HUDEP-2 (cell line): Measurements from ENCODE around the gene PRR14.
"Not testable (repeated sequence)": the region's sequence is repeated elsewhere in the genome, so short reads cannot be mapped to it uniquely, and the experiment has no call there.

Source experiments
- DNase-seq, 76 experiments: peaks; one replicate each; lab custom pipeline; 2025; ENCODE audit not compliant: unreplicated experiment in 76 of 76; lab: John Stamatoyannopoulos, UW

PRR14 gene

DNA sequence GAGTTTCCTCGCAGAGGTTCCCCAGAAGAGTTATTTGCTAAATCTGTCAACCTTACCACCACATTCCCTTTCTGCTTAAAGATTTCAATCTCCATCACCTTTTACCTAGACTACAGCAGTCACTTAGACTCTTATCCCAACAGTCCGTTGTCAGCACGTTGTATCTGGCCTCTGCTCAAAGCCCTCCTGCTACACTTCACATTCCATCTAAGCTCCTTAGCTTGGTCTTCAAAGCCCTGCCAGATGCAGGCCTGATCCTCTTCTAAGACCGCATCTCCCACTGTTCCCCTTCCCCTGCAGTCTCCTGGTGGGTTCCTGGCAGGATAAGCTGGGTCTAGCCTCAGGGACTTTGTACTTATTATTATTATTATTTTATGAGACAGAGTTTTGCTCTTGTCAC lies 37.9 kb downstream of the PRR14 start:
- no peak for DNase-seq

DNA sequence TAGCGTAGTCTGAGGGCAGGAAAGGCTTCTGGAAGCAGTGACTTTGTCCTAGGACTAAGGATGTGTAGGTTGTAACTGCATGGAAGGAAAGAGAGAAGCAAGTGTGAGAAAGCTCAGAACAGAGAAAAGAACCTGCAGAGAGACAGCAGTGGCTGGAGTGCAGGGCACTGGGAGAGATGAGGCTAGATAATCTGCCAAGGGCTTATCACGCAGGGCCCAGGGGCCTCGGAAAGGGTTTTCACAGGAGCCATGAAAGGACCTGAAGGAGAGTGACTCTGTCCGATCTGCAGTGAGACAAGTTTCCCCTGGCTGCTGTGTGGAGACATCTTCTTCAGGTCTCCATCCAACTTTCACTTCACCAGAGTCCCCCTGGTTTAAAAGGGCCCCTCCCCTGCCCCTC lies 41.1 kb downstream of the PRR14 start:
- peak in 52 of 76 experiments; percentile 2 to 61 (median 29) for DNase-seq

DNA sequence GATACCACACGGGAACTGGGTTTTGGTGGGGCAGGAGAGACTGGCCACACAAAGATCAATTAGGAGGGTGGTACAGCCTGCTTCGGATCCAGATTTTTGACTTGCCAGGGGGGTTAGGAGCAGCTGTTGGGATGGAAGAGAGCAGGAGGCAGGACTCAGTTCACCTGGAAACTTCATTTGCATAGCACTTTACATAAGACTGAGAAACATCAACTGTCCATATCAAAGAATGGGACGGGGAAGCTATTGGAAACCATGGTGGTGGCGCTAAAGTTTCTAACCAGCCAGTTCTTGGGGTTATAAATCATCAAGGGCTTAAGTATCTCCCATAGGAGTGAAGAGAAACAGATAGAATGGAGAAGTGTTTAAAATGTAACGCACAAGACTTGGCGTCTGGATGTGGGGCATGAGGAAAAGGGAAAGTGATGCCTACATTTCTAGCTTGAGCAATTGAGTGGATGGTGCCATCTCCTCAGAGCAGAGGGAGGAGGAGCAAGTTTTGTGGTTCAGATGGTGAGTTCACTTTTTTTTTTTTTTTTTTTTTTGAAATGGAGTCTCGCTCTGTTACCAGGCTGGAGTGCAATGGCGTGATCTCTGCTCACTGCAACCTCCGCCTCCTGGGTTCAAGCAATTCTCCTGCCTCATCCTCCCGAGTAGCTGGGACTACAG lies 41.8 kb downstream of the PRR14 start:
- DNase-seq = peak in 1 of 76 experiments; percentile 5

DNA sequence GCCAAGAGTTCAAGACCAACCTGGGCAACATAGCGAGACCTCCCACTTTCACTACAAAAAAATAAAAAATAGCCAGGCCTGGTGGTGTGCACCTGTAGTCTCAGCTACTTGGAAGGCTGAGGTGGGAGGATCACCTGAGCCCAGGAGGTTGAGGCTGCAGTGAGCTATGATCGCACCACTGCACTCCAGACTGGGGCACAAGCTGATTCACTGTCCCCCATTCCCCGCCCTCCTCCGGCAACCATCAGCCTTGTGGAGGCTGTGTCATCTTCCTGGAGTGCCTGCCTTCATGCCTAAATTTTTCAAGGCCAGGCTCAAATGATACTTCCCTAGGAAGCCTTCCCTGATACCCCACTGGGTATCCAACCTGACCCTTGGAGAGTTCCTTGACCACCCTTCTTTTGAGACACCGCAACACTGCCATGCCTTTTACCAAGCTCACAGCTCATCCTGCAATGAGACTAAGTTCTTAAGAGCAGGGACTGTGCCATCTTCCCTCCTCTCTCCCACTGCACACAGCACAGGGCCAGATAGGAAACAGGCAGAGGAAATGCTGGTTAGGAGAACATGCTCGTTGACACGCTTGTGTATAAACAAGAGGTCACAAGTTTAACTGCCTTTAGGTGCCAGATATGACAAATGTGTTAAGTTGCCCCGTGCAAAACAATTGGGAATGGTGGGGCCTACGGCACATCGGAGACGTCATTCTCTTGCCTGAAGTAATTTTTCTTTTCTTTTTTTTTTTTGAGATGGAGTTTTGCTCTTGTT lies 44.4 kb downstream of the PRR14 start:
- no peak for DNase-seq

DNA sequence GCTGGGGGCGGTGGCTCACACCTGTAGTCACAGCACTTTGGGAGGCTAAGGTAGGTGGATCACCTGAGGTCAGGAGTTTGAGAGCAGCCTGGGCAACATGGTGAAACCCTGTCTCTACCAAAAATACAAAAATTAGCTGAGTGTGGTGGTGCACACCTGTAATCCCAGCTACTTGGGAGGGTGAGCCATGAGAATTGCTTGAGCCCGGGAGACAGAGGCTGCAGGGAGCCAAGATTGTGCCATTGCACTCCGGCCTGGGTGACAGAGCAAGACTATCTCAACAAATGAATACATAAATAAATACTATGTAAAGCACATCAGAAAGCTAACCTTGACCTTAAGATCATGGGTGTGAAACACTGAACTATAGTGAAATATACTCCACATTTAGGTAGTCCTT lies 45.9 kb downstream of the PRR14 start:
- DNase-seq = not testable (repeated sequence)

DNA sequence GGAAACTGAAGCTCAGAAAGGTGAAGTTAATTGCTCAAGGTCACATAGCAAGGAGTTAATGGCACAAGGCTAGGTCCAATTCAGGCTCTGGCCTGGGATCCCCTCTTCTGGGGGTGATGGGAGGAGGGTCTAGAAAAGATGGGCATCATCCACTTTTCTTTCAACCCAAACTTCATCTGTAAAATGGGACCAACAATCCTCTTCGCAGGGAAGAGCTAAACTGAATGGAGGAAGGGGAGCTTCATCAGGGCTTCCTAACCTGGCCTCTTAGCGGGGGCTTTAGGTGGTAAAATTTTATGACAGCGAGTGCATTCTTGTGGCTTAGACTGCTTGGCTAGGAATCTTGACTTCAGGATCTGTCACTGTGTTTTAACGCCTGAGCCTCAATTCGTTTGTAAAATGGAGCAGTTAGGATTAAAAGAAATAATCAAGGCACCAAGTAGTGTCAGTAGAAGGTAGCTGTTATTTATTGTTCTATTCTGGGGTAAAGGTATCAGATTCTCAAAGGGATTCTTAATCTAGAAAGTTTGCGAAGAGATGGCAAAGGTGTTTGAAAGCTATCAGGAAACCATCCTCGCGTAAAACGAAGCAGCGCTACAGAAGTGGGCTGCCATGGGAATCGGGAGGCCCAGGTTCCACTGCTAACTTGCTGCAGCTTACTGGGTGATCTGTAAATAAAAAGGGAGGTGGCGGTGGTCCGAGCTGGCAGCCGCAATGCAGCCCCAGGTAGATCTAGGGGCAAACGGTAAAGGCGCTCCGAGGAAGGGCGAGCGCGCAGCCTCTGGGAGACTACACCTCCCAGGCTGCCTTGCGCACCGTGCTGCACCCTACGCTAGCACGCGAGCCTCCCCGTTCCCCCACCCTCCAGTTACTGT lies 46.7 kb downstream of the PRR14 start:
- DNase-seq = peak in 10 of 76 experiments; percentile 87 to 98 (median 96)

DNA sequence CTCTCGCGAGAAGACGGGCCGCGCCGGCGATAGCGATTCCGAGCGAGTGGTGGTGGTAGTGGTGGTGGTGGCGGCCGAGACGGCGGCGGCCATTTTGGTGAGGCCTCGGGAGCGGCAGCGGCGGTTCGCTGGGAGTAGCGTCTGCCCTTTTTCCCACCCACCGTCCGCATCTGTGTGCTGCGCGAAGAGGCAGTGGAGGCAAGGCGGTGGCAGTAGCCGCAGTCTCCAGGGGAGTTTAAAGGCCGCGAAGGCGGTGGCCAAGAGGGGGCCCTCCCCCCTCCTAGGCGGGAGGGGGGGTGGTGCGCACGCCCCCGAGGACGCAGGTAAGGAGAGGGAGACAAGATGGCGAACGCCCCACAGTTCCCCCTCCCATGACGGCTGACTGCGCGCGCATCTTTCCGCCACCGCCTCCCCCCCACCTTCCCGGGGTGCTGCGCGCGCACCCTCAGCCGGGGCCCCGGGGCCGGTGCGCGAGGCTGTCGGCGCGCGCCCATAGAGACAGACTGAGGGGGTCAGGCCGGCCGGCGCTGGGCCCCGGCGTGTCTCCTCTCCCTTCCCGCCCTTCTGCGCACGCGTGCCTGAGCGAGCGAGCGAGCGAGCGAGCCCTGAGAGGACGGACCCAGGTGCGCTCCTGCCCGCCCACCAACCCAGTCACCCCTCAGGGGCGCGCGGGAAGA lies 47.5 kb downstream of the PRR14 start:
- DNase-seq = peak; percentile 33 to 98 (median 95)

DNA sequence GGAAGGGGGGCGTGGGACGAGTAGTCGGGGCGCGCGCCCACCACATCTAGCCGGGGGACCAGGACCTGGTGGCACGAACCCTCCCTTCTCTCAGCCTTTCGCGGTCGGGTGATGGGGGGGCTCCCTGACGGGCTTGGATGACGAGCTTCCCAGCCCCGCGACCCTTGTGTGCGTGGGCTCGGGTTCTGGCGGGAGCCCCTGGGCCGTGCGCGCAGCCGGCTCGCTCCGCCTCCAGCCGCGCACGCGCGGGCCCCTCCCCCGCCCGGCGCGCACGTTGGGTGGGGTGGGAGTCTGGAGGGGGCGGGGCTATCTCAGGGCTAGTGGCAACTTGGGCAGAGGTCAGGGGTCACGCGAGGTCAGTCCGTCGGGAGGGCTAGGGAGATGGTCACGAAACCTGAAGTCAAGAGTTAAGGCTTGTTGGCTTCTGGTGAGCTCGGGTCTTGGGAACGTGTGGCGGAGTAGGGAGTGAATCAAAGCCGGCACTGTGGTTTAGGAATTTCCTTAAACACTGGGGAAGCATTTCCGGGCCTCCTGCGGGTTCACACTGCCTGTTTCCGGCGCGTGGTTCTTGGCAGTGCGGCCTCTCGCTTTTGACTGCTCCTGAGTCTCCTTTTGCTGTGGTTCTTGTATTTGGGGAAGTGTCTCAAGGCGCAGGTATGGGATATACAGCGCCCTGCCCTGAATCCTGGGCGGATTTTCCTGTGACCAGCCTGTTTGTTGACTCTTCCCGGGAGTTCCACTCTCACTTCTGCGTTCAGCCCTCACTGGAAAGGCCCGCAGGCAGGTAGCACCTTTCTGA lies 48.3 kb downstream of the PRR14 start, which contains the start of gene SRCAP:
TSS of gene SRCAP (plus strand) at position 356 of the 799 bp plus-strand sequence. CDS start 1,654 bp downstream, outside the sequence.
- DNase-seq = peak in 69 of 76 experiments; percentile 31 to 93 (median 78)

DNA sequence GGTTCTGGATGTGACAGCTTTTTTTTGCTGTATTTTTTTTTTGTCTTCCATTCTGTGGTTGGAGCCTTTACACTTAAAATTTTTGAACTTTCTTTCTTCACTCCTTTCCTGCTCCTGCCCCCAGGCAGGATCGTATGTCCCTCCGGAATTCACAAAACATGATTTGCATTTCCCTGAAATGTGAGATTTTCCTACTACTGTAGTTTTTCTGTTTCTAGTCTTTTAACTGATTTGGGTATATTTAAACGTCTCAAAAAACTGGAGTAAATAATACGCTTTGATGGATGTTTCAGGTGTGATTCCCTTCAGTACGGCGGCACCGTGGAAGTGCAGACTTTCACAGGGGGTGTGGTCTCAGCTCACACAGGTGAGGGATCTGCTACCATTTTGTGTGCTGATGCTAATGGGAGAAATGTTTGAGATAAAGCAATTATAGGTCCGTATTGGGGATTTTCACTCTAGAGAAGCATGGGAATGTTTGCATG lies 48.9 kb downstream of the PRR14 start:
- DNase-seq = no peak

DNA sequence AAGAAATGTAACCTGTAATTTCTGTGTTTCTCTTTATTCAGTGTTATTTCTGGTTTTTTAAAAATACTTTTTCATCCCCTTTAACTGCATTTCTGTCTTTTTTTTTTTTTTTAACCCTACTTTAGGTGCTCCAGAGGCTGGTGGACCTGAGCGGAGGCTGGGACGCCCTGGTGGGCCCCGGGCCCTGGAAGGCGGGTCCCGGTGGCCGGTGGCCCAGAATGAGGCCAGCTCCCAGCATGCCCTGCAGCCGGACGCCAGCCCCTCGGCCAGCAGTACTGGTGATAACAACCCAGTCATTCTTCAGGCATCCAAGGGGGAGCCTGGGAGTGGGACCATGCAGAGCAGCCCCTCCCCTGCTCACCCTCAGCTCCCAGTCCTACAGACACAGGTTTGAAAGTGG lies 49.7 kb downstream of the PRR14 start:
- peak in 1 of 76 experiments; percentile 4 for DNase-seq

DNA sequence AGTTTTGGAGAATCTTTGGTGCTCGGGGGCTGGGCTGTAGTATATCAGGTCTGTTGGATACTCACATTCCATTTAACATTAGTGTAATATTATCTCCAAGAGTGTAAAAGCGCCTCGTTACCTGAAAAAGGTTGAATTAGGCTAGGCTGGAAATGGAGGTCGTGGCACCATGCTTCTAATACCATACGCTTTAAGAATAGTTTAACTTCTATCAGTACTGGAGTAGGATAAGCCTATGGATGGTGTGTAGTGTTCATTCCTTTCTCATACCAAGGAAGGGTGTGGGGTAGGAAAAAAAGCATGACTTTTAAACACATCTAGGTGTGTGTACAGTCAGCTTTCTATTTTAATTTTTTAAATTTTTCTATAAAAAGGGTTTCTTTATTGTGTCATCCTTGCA lies 50.2 kb downstream of the PRR14 start:
- DNase-seq = no peak

DNA sequence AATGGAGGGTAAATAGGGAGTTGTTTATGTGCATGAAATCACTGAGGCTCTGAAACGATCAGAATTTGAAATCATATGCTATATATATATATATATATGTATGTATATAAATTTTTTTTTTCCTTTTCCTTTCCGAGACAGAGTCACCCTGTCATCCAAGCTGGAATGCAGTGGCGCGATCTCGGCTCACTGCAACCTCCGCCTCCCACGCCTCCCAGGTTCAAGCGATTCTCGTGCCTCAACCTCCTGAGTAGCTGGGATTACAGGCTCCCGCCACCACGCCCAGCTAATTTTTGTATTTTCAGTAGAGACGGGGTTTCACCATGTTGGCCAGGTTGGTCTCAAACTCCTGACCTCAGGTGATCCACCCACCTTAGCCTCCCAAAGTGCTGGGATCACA lies 52.3 kb downstream of the PRR14 start:
- not testable (repeated sequence) for DNase-seq

DNA sequence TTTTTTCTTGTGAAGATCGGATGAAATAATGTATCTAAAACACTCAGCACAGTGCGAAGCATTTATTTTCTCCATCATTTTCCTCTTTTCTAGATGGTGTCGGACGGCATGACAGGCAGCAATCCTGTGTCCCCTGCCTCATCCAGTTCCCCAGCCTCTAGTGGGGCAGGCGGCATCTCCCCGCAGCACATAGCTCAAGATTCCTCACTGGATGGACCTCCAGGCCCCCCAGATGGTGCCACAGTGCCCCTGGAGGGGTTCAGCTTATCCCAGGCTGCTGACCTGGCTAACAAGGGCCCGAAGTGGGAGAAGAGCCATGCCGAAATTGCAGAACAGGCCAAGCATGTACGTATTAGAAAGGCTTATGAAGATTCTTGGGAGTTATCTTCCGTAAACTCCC lies 53.2 kb downstream of the PRR14 start:
- DNase-seq = no peak
